ENCODE data around the gene RASGRP2.

The RASGRP2 gene

DNA sequence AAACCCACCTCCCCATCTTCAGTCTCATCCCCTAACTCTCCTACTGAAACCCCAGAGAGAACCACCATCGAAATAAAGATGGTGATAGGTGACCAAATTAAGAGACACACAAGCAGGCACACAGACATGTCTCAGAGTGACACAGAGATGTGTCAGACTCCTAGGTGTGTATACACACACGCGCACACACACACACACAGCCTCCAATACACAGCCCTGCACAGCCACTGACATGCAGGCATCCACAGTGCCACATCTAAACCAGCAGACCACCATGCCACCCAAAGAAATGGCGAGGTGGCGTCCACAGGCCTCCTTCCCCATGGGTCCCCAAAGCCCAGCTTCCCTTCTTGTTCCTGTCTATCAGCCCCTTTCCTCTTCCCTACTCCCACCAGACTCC is 48.4 kb downstream of the RASGRP2 start:
- DNase-seq (ENCODE audit: extremely low read depth, low read depth): no peak
- TF ChIP-seq, protein P1, sequence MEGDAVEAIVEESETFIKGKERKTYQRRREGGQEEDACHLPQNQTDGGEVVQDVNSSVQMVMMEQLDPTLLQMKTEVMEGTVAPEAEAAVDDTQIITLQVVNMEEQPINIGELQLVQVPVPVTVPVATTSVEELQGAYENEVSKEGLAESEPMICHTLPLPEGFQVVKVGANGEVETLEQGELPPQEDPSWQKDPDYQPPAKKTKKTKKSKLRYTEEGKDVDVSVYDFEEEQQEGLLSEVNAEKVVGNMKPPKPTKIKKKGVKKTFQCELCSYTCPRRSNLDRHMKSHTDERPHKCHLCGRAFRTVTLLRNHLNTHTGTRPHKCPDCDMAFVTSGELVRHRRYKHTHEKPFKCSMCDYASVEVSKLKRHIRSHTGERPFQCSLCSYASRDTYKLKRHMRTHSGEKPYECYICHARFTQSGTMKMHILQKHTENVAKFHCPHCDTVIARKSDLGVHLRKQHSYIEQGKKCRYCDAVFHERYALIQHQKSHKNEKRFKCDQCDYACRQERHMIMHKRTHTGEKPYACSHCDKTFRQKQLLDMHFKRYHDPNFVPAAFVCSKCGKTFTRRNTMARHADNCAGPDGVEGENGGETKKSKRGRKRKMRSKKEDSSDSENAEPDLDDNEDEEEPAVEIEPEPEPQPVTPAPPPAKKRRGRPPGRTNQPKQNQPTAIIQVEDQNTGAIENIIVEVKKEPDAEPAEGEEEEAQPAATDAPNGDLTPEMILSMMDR (IDR thresholded peaks at IDR 0.05; ENCODE audit: low read depth, low read length): no peak

DNA sequence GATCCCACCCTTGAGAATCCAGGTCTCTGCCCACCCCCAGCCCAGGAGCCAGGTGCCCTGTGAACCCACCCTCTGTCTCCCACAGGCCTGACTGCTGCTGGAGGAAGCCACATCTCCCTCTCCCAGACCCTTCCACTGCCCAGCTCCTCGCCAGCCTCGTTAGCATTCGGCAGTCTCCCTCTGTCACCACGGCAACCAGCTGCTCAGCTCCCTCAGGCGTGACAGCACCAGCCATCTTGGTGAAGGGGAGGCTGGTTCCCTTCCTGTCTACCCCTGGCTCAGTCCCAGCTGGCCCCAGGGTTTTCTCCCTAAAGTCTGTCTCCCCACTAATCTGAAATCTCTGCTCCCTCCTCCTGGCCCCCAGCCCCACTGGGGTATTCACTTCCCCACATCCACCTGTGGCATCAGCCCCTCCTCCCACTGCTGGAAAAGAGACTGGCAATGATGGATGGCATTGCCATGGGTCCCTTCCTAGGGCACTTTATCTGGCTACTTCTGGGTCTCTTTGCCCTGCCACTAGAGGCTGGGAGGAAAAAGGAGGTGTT is 49.0 kb downstream of the RASGRP2 start:
- TF ChIP-seq, protein P1 (IDR thresholded peaks at IDR 0.05; ENCODE audit: low read depth, low read length): no peak
- DNase-seq (ENCODE audit: extremely low read depth, low read depth): no peak

GRCh38 chr11:64694026-64694755 is 49.8 kb downstream of the RASGRP2 start:
- no peak for DNase-seq (ENCODE audit: extremely low read depth, low read depth)
- TF ChIP-seq, protein P1 (IDR thresholded peaks at IDR 0.05; ENCODE audit: low read depth, low read length): no peak

- DNase-seq (ENCODE audit: extremely low read depth, low read depth): no peak
- TF ChIP-seq, protein P1 (IDR thresholded peaks at IDR 0.05; ENCODE audit: low read depth, low read length): no peak
Measured at GRCh38 chr11:64692764-64693331, 51.1 kb downstream of the RASGRP2 start.

DNA sequence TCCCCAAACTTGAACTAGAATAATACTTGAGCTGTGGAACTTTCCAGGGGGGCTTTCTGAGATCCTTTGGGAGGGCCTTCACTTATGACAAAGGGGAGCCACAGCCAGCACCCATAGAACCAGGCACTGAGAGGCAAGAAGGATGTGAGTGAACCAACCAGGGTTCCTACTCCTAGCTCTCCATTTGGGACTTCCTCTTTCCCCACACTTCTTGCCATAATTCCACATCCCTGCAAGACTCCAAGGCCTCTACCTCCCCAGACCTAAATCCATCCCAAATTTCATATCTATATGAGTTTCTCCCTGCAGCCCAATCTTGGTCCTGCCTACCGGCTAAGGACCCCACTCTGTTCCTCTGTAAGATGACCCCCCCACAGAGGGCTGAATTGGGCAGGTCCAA is 52.4 kb downstream of the RASGRP2 start:
- TF ChIP-seq, protein P1 (IDR thresholded peaks at IDR 0.05; ENCODE audit: low read depth, low read length): no peak
- DNase-seq (ENCODE audit: extremely low read depth, low read depth): no peak

GRCh38 chr11:64690235-64690634 is 53.7 kb downstream of the RASGRP2 start:
- TF ChIP-seq, protein P1 (IDR thresholded peaks at IDR 0.05; ENCODE audit: low read depth, low read length): no peak
- DNase-seq (ENCODE audit: extremely low read depth, low read depth): no peak

GRCh38 chr11:64688534-64688982 is 55.4 kb downstream of the RASGRP2 start:
- TF ChIP-seq, protein P1 (IDR thresholded peaks at IDR 0.05; ENCODE audit: low read depth, low read length): peak; percentile 82
- peak; percentile 57 for DNase-seq (ENCODE audit: extremely low read depth, low read depth)

All from AG09319 (cell line).